Forelimb muscle (tissue), 1 donor: ENCODE measurements around the gene TNRC18. TPM values are rescaled to one million over a fixed set of nuclear protein-coding genes. Genes with fewer than 3 reads are reported as not detected.
A peak's percentile ranks its signal among the peaks of the same experiment; 100 is the strongest.
"Not testable (repeated sequence)": the region's sequence is repeated elsewhere in the genome, so short reads cannot be mapped to it uniquely, and the experiment has no call there.

ENCODE experiments used
- DNase-seq: peaks from one replicate; pipeline ENCODE4 v3.0.0-alpha.2; 2013; ENCODE audit warnings: low read depth
- polyA plus RNA-seq: library from polyadenylated mRNA; unstranded; fragments of 120-200 nt; gene quantifications from one replicate; pipeline ENCODE4 v1.2.1, GENCODE V29; 2013; ENCODE audit not compliant: insufficient read length

TNRC18 gene
- polyA plus RNA-seq, 1 donor = 47.9 TPM

DNA sequence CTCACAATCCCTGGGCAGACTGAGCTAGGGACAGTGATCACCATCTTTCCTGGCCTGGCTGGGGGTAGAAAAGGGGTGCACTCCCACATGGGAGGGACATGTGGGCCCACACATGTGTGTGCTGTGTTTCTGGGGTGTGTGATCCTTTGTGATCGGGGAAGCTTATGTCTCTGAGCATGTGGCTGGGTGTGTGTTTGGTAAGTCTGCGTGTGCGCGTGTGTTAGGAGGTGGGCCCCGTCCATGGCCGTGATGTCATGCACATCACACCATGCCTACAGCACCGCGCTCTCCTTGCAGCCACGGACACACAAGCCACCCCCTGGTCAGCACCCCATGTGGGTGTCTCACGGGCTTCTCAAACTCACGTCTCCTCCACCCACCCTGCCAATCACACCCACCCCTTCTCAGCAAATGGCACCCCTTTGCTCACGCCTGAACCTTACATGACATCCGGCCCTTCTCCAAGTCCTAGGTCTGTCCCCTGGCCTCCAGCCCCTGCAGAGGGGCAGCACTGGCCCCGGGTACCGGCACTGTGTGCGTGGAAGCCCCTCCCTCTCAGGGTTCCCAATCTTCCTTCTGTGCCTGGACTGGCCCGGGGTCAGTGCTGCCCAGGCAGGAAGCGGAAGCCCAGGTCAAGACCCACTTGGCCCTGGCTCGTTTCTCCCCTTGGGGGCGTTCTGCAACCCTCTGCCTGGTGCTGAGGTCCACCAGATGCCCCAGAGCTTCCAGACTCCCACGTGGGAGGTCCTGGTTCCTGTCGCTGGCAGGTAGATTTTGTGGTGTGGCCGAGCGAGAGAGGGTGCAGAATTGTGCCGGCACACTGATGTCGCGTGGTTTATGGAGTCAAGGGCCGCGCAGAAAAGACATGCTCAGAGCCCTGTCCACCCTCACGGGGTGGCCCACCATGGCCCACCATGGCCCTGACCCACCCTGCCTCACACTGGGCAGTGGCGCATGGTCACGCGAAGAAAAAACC lies 128.3 kb downstream of the TNRC18 start:
- DNase-seq = no peak

DNA sequence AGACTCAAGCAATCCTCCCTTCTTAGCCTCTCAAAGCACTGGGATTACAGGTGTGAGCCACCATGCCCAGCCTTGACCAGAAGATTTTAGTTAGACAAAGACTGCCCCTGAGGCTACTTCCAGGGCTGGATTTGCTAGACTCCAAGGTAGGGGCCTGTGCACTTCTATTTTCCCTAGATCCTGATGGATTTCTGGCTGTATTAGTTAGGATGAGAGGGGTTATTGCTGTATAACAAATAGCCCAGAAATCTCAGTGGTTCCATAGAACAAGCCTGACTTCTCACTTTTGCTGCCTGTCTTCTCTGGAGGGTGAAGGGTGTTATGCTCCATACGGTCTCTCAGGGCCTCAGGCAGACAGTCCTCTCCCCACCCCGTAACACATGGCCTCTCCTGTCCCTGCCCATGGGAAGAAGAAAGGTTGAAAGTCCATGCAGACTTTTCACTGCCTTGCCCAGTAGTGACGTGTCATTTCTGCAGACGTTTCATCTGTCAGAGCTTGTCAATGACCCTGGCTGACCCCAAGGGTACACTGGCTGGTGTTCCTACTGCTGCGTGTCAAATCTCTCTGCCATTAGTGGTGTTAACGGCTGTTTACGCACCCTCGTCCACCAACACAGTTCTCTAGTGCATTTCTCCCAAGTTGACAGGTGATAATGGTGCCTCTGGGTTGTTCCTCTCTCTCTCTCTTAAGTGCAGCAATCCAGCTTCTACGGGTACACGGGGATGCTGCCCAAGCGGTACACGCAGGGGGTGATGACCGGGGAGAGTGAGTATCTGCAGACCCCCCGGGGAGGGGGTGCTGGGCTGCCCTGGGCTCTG lies 129.3 kb downstream of the TNRC18 start:
- DNase-seq = no peak

DNA sequence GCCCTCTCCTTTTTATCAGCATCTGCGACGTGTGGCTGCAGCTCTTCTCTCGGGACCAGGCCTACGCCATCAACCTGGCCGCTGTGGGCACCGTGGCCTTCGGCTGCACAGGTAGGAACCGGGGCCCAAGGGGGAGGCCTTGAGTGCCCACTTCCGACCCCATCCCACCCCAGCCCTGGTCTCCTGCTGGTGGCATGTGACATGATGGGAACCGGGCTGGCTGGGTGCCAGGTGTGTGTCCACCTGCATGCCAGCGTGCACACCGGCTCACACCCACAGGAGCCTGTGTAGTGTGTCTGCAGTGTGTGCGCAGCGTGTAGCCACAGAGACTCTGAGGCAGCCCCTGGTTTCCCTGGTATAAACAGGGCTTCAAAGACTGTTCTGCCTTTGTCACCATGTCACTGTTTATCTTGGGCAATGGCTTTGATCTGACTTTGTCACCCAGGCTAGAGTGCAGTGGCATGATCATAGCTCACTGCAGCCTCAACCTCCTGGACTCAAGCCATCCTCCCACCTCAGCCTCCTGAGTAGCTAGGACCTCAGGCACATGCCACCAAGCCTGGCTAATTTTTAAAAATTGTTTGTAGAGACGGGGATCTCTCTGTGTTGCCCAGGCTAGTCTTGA lies 131.8 kb downstream of the TNRC18 start:
- DNase-seq = not testable (repeated sequence)

DNA sequence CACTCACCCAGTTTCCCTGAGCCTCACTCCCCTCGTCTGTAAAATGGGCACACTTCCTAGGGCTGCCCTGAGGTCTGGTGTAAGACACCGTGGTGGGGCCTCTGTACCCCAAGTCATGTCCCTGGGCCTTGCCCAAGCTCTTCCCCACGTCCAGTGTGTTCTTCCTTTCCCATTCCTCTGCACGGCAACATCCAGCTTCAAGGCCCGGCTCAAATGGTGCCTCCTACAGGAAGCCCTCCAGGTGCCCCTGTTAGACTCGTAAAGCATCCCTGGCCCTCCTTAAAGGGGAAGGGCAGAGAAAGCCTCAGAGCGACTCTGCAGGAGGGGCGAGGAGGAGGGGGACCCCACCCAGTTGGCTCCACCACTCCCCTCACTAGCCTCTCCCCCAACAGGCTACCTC lies 132.3 kb downstream of the TNRC18 start:
- no peak for DNase-seq

DNA sequence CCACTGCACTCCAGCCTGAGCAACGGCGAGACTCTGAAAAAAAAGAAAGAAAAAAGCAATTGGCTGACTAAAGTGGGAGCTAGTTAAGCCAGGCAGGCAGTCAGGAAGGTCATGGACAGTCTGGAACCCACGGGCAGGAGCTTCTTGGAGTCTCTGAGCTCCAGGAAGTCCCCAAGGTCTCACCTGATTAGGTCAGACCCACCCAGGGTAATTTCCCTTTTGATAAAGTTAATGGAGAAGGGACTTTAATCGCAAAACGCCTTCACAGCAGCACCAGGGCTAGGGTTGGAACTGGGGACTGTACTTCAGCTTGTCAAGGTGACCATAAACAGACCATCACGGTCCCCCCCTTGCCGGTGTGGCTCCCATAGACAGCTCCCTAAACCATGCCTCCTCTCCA lies 134.3 kb downstream of the TNRC18 start:
- no peak for DNase-seq

DNA sequence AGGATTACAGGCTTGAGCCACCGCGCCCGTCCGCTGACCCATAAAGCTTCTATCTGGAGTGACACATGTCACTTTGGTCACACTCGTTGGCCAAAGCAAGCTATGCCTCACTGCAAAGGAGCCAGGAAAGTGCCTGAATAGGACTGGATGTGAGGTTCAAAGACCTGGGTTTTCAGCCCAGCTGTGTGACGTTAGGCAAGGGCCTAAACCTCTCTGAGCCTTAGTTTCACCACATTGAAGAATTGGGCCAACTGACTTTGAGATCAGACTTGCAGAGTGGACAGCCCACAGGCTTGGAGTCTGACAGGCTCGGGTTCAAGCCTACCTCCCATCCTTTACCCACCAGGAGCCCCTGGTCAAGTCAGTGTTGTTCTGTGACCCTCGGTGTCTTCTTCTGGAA lies 135.1 kb downstream of the TNRC18 start:
- not testable (repeated sequence) for DNase-seq

DNA sequence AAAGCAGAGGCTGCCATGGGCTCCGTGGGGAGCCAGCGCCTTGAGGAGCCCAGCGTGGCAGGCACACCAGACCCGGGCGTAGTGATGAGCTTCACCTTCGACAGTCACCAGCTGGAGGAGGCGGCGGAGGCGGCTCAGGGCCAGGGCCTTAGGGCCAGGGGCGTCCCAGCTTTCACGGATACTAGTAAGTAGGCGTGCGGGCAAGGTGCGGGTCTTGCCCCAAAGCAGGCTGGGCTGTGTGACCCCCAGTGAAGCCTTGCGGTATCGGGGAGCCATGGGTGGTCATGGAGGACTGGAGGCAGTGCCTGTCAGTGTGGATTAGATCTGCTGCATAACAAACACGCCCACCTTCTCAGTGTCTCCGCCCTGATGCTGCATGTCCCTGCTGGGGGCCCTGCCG lies 135.8 kb downstream of the TNRC18 start:
- no peak for DNase-seq

DNA sequence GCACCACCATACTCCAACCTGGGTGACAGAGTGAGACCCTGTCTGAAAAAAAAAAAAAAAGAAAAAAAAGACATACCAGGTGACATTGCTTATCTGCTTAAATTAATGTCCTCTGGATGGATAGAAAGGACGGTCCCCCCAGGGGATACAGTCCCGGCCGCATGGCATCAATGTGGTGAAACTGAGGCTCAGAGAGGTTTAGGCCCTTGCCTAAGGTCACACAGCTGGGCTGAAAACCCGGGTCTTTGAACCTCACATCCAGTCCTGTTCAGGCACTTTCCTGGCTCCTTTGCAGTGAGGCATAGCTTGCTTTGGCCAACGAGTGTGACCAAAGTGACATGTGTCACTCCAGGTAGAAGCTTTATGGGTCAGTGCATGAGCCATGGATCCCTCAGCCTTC lies 136.3 kb downstream of the TNRC18 start:
- DNase-seq = not testable (repeated sequence)

DNA sequence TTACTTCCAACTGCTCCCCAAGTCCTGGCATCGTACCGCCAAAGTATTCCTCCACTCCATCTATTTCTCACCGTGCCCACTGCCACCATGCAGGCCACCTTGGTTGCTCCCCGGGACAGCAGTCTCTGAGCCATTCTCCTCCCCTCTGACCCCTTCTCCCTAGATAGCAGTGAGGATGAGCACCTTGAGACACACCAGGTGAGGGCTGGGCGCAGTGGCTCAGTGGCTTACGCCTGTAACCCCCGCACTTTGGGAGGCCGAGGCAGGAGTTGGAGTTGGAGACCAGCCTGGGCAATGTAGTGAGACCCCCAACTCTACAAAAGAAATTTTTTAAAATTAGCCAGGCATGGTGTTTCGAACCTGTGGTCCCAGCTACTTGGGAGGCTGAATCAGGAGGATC lies 136.7 kb downstream of the TNRC18 start:
- no peak for DNase-seq

DNA sequence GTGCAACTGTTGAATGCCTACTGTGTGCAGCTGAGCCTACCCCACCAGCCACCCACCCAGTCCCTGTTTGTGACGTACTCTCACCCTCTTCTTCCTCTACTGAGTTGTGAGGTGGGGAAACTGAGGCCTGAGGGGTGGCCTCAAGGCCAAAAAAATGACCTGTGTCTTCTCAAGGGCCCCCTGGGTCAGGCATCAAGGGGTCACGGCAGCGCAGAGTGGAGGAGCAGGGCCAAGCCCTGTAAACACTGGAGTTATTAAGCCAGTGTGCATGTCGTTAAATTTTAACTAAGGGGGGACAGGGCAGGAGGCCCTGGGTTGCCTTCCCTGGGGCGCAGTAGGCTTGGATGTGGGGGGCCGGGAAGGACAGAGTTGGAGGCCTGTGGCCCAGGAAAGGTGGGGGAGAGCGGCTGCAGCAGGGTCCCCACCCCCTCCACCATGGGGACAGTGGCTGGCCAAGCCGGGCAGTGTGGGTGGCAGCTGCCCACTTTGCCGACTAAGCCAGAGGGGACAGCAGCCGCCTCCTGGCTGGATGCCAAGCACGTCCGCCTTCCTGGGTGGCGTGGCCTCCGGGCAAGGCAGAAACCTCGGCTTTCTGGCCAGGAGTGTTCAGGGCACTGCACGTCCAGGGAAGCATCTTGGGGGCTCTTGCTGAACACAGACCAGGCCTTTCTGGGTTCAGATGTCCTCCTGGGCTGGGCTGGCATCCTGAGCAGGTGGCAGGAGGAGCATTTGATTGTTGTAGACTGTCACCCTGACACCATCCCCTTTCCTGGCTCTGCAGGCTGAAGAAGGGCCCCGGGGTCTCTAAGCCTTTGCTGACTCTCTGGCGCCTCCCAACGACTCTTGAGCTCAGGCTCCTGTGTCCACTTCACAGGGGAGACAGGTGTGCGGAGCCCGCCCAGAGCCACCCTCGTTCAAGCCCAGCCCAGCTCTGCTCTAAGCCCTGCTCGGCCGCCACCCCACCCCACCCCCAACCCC lies 139.0 kb downstream of the TNRC18 start:
- DNase-seq = no peak

DNA sequence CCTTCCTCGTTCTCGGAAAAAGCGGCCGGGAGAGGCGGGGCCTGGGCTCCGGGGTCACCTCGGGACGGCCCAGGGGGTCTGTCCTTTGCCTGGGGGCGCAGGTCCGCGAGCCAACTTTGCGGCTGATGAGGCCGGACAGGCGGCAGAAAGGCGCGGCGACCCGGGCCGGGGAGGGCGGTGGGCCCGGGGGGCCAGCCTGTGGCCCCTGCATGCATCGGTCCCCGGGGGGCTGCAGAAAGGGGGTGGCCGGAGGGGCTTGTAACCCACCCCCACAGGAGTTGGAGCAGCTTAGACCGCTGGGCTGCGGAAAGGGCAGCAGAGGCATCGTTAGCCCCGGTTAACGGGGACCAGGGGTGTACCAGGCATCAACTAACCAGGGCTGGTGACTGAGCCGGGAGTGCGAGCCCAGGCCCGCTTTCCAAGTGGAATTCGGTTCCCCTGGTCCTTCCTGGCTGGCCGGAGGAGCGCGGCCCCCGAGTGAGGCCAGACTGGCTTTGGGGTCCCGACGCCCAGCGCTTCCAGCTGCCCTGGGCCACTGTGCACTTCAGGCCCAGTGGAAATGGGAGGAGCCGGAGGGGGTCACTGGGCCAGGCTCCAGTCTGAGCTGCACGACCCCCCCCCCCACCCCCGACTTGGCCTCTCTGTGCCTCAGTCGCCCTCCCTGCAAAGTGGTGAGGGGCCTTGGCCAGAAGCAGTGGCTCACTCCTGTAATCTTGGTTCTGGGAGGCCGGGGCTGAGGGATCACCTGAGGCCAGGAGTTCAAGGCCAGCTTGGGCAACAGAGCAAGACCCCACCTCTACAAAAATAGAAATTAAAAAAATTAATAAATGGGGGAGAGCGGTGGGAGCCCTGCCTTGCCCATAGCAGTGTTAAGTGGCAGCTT lies 140.0 kb downstream of the TNRC18 start:
- no peak for DNase-seq

DNA sequence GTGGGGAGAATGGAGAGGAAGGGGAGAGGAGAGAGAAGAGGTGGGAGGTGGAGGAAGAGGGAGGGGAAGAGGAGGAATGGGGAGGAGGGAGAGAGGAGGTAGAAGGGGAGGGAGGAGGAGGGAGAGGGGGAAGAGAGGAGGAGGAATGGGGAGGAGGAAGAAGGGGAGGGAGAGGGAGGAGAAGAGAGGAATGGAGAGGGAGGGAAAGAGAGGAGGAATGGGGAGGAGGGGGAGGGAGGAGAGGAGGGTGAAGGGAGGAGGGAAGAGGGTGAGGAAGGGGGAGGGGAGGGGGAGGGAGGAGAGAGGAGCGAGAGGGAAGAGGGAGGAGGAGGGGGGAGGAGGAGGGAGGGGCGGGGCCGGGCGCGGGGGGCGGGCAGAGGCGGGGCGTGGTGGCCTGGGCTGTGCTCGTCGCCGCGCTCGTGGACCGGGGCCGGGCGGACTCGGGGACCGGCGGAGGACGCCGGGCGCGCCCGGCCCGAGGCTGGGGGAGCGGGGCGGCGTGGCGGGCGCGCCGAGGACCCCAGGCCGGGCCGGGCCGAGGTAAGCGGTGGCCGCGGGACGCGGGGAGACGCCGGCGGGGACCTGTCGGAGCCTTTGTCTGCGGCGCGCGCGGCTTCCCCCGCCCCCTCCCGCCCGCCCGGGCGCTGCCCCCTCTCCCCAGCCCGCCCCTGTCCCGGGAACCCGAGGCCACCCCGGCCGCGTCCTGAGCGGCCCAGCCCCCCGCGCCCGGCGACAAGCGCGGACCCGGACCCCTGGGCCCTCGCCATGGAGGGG lies 140.9 kb downstream of the TNRC18 start, which contains the start of gene SLC29A4:
TSS of gene SLC29A4 (plus strand) at position 401 of the 774 bp plus-strand sequence. CDS start 4,874 bp downstream, outside the sequence.
- DNase-seq = no peak

DNA sequence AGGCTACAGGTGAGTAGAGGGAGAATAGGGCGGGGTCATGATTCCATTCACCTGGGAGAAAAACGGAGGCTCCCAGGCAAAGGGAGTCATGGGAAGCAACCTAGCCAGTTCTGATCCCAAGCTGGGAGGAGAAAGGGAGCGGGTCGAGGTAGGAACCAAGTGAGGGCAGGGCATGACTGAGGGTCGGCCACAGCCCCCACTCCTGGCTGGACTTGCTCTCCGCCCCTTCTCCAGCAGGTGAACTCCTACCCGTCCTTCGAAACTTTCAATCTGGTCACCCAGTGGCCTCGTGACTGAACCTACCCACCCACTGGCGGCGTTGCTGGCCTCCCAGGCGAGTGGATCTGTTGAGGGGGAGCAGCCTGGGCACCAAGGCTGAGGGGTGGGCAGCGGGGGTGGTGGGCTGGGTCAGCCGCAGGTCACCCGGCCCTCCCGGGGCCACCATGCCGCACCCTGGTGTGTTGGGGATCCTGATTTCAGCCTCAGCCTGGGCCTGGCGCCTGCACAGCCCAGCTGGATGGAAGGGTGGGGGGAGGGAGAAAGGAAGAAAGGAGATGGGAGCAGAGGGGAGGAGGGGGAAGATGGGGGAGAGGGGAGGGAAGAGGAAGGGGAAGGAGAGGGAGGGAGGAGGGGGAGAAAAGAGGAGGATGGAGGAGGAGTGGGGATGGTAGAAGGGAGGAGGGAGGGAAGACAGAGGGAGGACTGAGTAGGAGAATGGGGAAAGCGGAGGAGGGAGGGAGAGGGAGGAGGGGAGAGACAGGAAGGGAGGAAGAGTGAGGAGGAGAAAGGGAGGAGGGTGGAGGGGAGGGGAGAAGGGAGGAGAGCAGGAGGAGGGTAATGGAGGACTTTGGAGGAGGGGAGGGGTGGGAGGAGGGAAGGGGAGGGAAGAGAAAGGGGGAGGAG lies 141.8 kb downstream of the TNRC18 start:
- not testable (repeated sequence) for DNase-seq

DNA sequence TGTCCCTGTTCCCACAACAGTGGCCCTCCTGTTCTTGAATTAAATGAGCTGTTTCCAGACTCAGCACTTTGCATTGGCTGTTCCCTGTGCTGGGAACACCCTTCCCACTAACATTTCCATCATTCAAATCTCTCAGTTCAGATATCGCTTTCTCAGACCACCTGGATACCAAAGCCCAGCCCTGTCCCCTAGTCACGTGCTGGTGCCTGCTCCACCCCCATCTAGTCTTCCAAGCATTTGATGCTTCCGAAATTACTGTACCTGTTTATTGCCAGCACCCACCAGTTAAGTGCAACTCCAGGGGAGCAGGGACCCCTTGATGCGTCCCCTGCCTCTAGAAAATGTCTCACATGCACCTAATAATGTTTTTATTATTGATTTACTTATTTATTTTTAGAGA lies 143.9 kb downstream of the TNRC18 start:
- DNase-seq = no peak

DNA sequence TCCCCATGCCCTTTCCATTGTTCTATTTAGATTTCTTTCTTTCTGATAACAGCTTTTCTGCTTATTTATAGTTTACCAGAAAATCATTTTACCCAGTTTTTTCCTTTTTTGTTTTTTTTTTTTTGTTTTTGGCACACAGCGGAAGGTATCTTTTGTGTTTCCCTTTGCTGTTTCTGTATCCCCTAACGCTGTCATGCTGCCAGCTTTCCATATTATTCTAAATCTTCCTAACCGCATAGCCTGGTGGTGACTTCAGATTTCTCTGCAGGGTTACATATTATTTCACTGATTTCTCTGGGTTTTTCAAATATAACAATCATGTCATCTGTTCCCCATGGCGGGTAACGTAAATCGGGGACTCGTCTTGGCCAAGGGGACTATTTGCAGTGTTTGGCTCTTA lies 144.9 kb downstream of the TNRC18 start:
- DNase-seq = peak; percentile 47

DNA sequence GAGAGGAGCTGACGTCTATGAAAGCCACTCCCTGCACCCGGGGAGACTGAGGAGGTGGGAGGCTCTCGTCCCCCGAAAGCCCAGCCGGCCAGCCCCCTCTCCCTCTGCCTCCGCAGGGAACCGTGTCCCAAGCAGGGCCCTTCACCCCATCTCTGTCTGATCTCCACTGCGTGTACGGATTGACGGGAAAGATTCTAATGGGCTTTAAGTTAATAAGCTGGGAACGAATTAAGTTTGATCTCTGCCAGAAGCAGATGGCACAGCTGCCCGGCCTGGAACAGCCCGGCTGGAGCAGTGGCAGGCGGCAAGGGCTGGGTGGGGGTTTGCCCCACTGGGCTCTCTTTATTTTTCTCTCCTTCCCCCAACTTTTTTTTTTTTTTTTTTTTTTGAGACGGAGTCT lies 147.0 kb downstream of the TNRC18 start:
- DNase-seq = no peak

DNA sequence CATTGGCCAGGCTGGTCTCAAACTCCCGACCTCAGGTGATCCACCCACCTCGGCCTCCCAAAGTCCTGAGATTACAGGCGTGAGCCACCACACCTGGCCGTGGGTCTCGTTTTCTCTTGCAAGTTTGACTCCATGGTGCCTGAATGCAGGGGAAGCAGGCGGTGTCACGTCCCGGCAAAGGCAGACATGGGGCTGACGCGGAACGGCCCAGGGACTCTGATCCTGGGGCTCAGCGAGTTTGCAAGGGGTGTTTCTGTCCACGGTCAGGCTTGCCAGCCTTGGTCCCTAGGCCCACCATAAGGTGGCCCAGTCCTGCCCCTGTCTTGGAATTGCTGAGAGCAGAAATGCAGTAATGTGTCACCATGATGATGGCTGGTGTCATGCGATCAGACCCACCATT lies 147.5 kb downstream of the TNRC18 start:
- DNase-seq = not testable (repeated sequence)

DNA sequence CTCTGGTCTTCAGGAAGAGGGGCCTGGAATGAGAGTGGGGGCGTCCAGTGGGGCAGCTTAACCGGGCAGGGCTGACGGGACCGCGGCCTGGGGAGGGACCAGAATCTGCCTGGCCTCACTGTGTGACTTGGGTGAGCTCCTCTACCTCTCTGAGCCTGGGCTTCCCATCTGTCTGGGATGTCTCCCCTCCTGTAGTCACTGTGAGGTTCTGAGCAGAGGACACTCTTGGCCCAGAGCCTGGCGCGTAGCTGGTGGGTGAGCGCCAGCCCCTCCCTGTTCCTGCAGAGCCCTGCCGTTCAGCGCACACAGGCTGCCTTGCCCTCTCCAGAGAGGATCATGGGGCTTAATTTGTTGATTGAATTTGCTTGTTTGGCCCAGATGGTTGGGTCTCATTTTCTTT lies 148.1 kb downstream of the TNRC18 start:
- not testable (repeated sequence) for DNase-seq
